ENCODE results near the gene LRCH1.

DNA sequence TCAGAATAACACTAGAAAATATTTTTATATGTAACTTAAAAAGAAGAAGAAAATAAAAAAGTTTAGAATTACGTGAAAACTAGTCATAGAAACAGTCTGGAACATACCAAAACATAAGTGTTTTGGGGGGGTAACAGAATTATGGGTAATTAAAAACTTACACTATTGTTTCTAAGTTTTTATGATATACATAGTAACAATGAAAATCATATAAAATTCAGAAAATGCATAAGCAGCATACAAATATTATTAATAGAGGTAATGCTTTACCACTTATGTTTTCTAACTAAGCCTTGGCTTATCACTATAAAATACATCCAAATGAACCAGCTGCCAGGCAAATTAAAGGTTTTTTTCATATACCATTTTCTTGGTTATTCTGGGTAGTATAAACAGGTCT lies 229.1 kb downstream of the LRCH1 start:
- TF ChIP-seq, protein P1, sequence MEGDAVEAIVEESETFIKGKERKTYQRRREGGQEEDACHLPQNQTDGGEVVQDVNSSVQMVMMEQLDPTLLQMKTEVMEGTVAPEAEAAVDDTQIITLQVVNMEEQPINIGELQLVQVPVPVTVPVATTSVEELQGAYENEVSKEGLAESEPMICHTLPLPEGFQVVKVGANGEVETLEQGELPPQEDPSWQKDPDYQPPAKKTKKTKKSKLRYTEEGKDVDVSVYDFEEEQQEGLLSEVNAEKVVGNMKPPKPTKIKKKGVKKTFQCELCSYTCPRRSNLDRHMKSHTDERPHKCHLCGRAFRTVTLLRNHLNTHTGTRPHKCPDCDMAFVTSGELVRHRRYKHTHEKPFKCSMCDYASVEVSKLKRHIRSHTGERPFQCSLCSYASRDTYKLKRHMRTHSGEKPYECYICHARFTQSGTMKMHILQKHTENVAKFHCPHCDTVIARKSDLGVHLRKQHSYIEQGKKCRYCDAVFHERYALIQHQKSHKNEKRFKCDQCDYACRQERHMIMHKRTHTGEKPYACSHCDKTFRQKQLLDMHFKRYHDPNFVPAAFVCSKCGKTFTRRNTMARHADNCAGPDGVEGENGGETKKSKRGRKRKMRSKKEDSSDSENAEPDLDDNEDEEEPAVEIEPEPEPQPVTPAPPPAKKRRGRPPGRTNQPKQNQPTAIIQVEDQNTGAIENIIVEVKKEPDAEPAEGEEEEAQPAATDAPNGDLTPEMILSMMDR (conservative IDR thresholded peaks at IDR 0.05 in 1 of 2, IDR thresholded peaks at IDR 0.05 in 1 of 2; ENCODE audit: low read depth in 1 of 2, low read length in 2 of 2), result no peak
- TF ChIP-seq EZH2 (IDR thresholded peaks at IDR 0.05; ENCODE audit: low read length, missing control alignments), result no peak

Data from fibroblast of lung (primary cell).